Keratinocyte (primary cell): Measurements from ENCODE around the gene SAXO1.

Source experiments
- CTCF ChIP-seq, 3 experiments: IDR thresholded peaks in 1 of 3; conservative IDR thresholded peaks in 1 of 3; optimal IDR thresholded peaks in 1 of 3; 2 replicates in 2 of 3; 3 replicates in 1 of 3; pipeline versions ENCODE3 to v1.5.1; 2011; ENCODE audit warnings: low read length in 3 of 3, mild to moderate bottlenecking in 3 of 3, moderate library complexity in 2 of 3, control low read depth in 1 of 3, inconsistent platforms in 1 of 3; ENCODE audit not compliant: insufficient read depth in 2 of 3; ENCODE audit errors: extremely low read depth in 1 of 3
- EZH2 ChIP-seq: IDR thresholded peaks from one replicate; pipeline ENCODE4 v1.6.1; 2012; ENCODE audit warnings: inconsistent platforms, mild to moderate bottlenecking, low read length, moderate library complexity

- no peak for TF ChIP-seq CTCF (optimal IDR thresholded peaks at IDR 0.05 in 1 of 3, IDR thresholded peaks at IDR 0.05 in 1 of 3, conservative IDR thresholded peaks at IDR 0.05 in 1 of 3; ENCODE audit: extremely low read depth in 1 of 3, insufficient read depth in 2 of 3, low read length in 3 of 3)
- no peak for TF ChIP-seq EZH2
These were observed 109.8 kb downstream of the SAXO1 start for GRCh38 chr9:18923167-18923566.
